Measurements from ENCODE around the gene GNG2. TPM values are rescaled to one million over a fixed set of nuclear protein-coding genes. Genes with fewer than 3 reads are reported as not detected.

The GNG2 gene
- total and polyA plus RNA-seq, 2 of the 8 experiments (the other 6 are each of a cell fraction or from before 2014, with no cell fraction given): 8.2 to 17.9 TPM

DNA sequence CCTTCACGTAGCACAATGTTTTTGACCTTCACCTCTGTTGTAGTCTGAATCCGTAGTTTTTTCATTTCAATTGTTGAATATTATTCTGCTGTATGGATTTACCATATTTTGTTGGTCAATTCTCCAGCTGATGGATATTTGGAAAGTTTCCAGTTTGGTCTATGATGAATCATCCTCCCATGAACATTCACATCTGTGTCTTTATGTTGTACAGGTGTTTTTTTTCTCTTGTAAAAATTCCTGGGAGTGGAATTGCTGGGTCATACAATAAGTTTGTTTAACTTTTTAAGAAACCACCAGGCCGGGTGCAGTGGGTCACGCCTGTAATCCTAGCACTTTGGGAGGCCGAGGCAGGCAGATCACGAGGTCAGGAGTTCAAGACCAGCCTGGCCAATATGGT, 36.7 kb upstream of the GNG2 start (continued):
- TF ChIP-seq GABPA (IDR thresholded peaks at IDR 0.05; ENCODE audit: borderline replicate concordance, insufficient read depth, low read length) (no peak), ZNF274 (IDR thresholded peaks at IDR 0.05; ENCODE audit: borderline replicate concordance, extremely low read depth, low read length) (no peak)
